ENCODE results near the gene ADGRG3. TPM values are rescaled to one million over a fixed set of nuclear protein-coding genes. Genes with fewer than 3 reads are reported as not detected.

ADGRG3 gene
- total and polyA plus RNA-seq, 2 of the 13 experiments (the other 11 are each of a cell fraction or from before 2014, with no cell fraction given): 2.7 to 11.8 TPM

DNA sequence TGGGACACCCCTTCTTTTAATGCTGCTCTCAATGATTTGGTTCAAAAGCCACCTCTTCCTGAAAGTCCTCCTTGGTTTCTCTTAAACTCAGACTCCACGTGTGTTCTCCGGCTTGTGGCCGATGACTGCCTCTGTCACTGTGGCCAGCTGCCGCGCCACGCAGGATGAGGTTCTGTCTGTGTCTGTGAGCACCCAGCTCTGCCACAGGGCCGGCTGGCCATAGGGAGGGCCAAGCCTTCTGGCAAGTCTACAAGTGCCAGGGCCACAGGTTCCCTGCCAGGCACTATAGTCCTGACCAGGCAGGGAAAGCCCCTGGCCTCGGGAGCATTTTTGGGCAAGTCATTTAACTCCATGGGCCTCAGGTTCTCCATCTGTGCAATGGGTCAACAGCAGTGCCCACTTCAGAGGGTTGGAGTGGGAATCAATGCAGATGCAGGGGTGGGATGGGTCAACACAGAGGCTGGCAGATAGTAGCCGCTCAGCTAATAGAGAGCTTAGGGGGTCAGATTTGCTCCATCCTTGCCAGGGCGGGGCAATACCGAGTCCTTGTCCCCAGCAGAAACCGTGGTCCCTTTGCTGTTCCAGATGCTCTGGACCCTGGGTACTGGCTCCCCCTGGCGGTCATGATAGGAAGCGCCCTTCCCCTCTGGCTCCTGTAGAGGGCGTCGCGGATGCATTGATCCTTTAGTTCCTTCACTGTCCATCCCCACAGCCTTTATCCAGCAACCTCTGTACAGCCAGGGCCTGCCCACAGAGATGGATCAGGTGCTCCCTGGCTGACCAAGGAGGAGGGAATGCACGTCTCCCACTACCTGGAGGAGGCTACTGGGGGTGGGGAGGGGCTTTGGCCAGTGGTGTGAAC, 19.3 kb upstream of the ADGRG3 start (continued):
- TF ChIP-seq, protein P1, sequence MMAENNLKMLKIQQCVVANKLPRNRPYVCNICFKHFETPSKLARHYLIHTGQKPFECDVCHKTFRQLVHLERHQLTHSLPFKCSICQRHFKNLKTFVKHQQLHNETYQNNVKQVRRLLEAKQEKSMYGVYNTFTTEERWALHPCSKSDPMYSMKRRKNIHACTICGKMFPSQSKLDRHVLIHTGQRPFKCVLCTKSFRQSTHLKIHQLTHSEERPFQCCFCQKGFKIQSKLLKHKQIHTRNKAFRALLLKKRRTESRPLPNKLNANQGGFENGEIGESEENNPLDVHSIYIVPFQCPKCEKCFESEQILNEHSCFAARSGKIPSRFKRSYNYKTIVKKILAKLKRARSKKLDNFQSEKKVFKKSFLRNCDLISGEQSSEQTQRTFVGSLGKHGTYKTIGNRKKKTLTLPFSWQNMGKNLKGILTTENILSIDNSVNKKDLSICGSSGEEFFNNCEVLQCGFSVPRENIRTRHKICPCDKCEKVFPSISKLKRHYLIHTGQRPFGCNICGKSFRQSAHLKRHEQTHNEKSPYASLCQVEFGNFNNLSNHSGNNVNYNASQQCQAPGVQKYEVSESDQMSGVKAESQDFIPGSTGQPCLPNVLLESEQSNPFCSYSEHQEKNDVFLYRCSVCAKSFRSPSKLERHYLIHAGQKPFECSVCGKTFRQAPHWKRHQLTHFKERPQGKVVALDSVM (CRISPR knock-in tag; IDR thresholded peaks at IDR 0.05): no peak; the same call in 1 of the 2 replicates
- TF ChIP-seq, protein P2, sequence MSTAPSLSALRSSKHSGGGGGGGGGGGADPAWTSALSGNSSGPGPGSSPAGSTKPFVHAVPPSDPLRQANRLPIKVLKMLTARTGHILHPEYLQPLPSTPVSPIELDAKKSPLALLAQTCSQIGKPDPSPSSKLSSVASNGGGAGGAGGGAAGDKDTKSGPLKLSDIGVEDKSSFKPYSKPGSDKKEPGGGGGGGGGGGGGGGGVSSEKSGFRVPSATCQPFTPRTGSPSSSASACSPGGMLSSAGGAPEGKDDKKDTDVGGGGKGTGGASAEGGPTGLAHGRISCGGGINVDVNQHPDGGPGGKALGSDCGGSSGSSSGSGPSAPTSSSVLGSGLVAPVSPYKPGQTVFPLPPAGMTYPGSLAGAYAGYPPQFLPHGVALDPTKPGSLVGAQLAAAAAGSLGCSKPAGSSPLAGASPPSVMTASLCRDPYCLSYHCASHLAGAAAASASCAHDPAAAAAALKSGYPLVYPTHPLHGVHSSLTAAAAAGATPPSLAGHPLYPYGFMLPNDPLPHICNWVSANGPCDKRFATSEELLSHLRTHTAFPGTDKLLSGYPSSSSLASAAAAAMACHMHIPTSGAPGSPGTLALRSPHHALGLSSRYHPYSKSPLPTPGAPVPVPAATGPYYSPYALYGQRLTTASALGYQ (CRISPR knock-in tag; IDR thresholded peaks at IDR 0.05): 0 out of 2 replicates have a peak, but pooled peaks have one; percentile 46
- TF ChIP-seq ZIK1 (CRISPR knock-in tag; IDR thresholded peaks at IDR 0.05; ENCODE audit: borderline replicate concordance, low read depth) (no peak), SETDB1 (CRISPR knock-in tag; IDR thresholded peaks at IDR 0.05; ENCODE audit: borderline replicate concordance) (no peak), CBX2 (IDR thresholded peaks at IDR 0.05; ENCODE audit: low read depth, low read length) (no peak), CBX2 (CRISPR knock-in tag; IDR thresholded peaks at IDR 0.05; ENCODE audit: low read depth) (no peak), THYN1 (CRISPR knock-in tag; IDR thresholded peaks at IDR 0.05; ENCODE audit: borderline replicate concordance, low read depth) (0 out of 2 replicates have a peak, but pooled peaks have one; percentile 29), CREB1 (IDR thresholded peaks at IDR 0.05) (no peak), CREB1 (CRISPR knock-in tag; IDR thresholded peaks at IDR 0.05) (no peak), SNAPC2 (CRISPR knock-in tag; IDR thresholded peaks at IDR 0.05) (0 out of 2 replicates have a peak, but pooled peaks have one; percentile 44), NAIF1 (CRISPR knock-in tag; IDR thresholded peaks at IDR 0.05; ENCODE audit: borderline replicate concordance) (no peak), HNRNPL (IDR thresholded peaks at IDR 0.05; ENCODE audit: low read depth, low read length) (0 out of 2 replicates have a peak, but pooled peaks have one; percentile 18), RFX1 (IDR thresholded peaks at IDR 0.05) (no peak), ZFAT (CRISPR knock-in tag; conservative IDR thresholded peaks at IDR 0.05) (no peak), ZBTB38 (CRISPR knock-in tag; IDR thresholded peaks at IDR 0.05) (peak; percentile 42; the same call in 1 of the 2 replicates), ZNF615 (CRISPR knock-in tag; IDR thresholded peaks at IDR 0.05; ENCODE audit: borderline replicate concordance) (no peak), ZSCAN31 (CRISPR knock-in tag; IDR thresholded peaks at IDR 0.05; ENCODE audit: low read depth) (peak; percentile 76; the same call in 1 of the 2 replicates), ZNF124 (CRISPR knock-in tag; IDR thresholded peaks at IDR 0.05) (peak; percentile 95; the same call in 1 of the 2 replicates), ZNF34 (CRISPR knock-in tag; IDR thresholded peaks at IDR 0.05; ENCODE audit: borderline replicate concordance) (no peak), ZNF841 (CRISPR knock-in tag; IDR thresholded peaks at IDR 0.05; ENCODE audit: borderline replicate concordance) (no peak), PAF1 (CRISPR knock-in tag; IDR thresholded peaks at IDR 0.05) (no peak)
- TF ChIP-seq, protein P3, sequence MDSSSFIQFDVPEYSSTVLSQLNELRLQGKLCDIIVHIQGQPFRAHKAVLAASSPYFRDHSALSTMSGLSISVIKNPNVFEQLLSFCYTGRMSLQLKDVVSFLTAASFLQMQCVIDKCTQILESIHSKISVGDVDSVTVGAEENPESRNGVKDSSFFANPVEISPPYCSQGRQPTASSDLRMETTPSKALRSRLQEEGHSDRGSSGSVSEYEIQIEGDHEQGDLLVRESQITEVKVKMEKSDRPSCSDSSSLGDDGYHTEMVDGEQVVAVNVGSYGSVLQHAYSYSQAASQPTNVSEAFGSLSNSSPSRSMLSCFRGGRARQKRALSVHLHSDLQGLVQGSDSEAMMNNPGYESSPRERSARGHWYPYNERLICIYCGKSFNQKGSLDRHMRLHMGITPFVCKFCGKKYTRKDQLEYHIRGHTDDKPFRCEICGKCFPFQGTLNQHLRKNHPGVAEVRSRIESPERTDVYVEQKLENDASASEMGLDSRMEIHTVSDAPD (CRISPR knock-in tag; IDR thresholded peaks at IDR 0.05): 0 out of 2 replicates have a peak, but pooled peaks have one; percentile 60
- TF ChIP-seq, protein P4, sequence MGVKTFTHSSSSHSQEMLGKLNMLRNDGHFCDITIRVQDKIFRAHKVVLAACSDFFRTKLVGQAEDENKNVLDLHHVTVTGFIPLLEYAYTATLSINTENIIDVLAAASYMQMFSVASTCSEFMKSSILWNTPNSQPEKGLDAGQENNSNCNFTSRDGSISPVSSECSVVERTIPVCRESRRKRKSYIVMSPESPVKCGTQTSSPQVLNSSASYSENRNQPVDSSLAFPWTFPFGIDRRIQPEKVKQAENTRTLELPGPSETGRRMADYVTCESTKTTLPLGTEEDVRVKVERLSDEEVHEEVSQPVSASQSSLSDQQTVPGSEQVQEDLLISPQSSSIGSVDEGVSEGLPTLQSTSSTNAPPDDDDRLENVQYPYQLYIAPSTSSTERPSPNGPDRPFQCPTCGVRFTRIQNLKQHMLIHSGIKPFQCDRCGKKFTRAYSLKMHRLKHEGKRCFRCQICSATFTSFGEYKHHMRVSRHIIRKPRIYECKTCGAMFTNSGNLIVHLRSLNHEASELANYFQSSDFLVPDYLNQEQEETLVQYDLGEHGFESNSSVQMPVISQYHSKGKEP (CRISPR knock-in tag; IDR thresholded peaks at IDR 0.05): no peak

Measured in HepG2 (cell line).